Measurements from ENCODE around the gene MOB1B.
"Not testable (repeated sequence)": the region's sequence is repeated elsewhere in the genome, so short reads cannot be mapped to it uniquely, and the experiment has no call there.

MOB1B gene

DNA sequence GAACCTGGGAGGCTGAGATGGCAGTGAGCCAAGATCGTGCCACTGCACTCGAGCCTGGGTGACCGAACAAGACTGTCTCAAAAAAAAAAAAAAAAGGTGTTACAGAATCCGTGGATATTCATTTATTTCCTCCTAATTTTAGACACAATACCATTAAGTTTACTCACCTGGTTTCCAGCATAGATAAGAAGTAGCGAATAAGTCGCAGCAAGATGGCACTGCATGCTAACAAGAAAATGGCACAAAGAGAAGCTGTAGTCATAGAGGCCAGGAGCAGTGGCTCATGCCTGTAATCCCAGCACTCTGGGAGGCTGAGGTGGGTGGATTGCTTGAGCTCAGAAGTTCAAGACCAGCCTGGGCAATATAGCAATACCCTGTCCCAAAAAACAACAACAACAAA lies 17.0 kb upstream of the MOB1B start:
- no peak overlapping the region for H3K4me3 ChIP-seq (ENCODE audit: low read length in 2 of 2)
- no peaks in the 10 kb centered on the region for H3K36me3 ChIP-seq (ENCODE audit: control insufficient read depth in 2 of 2, insufficient read depth in 2 of 2, low read length in 2 of 2)
- H3K9me3 ChIP-seq (ENCODE audit: control insufficient read depth in 2 of 2, low read length in 2 of 2): no peaks in the 10 kb centered on the region
- no peak overlapping the region for H3K27ac ChIP-seq (ENCODE audit: low read length)
- no peaks in the 10 kb centered on the region for H3K4me1 ChIP-seq (ENCODE audit: control insufficient read depth, insufficient read depth, low read length)
- no peak overlapping the region for H3K9ac ChIP-seq (ENCODE audit: low read length in 2 of 2)
- no peaks in the 10 kb centered on the region for H3K27me3 ChIP-seq (ENCODE audit: control insufficient read depth in 1 of 2, insufficient read depth in 2 of 2, low read length in 2 of 2)

DNA sequence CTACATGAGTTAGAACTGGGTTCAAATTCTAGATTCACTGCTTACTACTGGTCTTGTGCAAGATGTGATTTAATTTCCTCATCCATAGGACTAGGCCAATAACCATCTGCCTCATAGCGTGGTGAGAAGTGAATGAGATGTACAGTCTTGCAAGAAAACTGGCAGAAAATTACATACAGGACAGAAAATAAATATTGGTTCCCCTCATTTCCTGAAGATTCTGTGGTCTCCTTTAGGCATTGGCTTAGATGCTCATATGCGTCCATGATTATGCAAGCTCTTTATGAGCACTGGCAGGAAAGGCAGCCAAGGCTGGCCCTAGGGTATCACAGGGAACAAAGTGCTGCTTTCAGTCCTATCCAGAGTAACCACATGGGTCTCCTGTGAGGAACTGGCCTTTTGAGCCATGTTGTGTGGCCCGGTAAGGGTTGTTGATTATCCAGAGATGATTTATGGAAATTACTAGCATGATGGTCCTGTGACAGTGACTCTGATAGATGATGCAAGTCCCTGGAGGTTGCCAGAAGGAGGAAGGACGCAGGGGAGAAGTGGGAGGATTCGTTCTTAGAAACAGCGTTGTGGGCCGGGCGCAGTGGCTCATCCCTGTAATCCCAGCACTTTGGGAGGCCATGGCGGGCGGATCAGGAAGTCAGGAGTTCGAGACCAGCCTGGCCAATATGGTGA lies 9.9 kb upstream of the MOB1B start:
- Histone ChIP-seq H3K9me3 (ENCODE audit: control insufficient read depth in 2 of 2, low read length in 2 of 2) (no peaks in the 10 kb centered on the region), H3K9ac (ENCODE audit: low read length in 2 of 2) (no peak overlapping the region), H3K36me3 (ENCODE audit: control insufficient read depth in 2 of 2, insufficient read depth in 2 of 2, low read length in 2 of 2) (no peaks in the 10 kb centered on the region), H3K27ac (ENCODE audit: low read length) (no peak overlapping the region), H3K27me3 (ENCODE audit: control insufficient read depth in 1 of 2, insufficient read depth in 2 of 2, low read length in 2 of 2) (no peaks in the 10 kb centered on the region), H3K4me3 (ENCODE audit: low read length in 2 of 2) (no peak overlapping the region), H3K4me1 (ENCODE audit: control insufficient read depth, insufficient read depth, low read length) (peaks cover 6% of the 10 kb centered on the region)

DNA sequence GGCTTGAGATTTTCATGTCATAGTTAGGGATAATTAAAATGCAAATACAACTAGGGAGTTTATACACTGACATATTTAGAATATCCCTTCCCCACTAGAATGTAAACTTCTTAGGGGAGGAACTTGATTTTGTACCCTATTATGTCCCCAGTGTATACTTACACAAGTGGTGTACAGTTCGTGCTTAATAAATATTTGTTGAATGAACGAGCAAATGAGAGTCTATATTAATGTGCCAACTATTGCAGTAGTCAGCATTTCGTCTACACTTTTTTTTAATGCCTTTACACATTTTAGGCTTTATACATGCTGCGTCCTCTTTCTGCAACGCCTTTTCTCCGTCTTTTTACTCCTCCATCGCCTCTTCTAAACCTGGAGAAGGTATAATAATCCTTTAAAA lies 8.4 kb upstream of the MOB1B start:
- no peak overlapping the region for H3K27ac ChIP-seq (ENCODE audit: low read length)
- no peak overlapping the region for H3K9ac ChIP-seq (ENCODE audit: low read length in 2 of 2)
- H3K36me3 ChIP-seq (ENCODE audit: control insufficient read depth in 2 of 2, insufficient read depth in 2 of 2, low read length in 2 of 2): no peaks in the 10 kb centered on the region
- H3K4me1 ChIP-seq (ENCODE audit: control insufficient read depth, insufficient read depth, low read length): peaks cover 6% of the 10 kb centered on the region
- no peaks in the 10 kb centered on the region for H3K27me3 ChIP-seq (ENCODE audit: control insufficient read depth in 1 of 2, insufficient read depth in 2 of 2, low read length in 2 of 2)
- H3K4me3 ChIP-seq (ENCODE audit: low read length in 2 of 2): no peak overlapping the region
- H3K9me3 ChIP-seq (ENCODE audit: control insufficient read depth in 2 of 2, low read length in 2 of 2): no peaks in the 10 kb centered on the region

DNA sequence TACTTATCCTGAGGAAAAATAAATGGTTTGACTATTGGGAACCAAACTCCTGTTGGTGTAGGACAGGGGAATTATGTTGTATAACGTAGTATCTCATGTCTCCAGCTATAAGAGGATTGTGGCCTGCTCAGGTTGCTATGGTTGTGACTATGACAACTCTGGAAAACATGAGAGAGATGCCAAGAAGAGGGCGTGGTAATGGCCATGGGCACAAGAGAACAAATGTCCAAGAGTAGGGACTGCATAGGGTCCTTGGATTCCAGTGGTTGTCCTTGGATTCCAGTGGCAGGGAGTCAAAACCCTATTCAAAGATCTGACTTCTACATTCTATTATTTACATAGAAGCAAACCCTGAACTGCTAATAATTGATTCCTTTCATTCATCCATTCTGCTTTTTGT lies 6.8 kb upstream of the MOB1B start:
- Histone ChIP-seq H3K4me3 (ENCODE audit: low read length in 2 of 2) (no peak overlapping the region), H3K36me3 (ENCODE audit: control insufficient read depth in 2 of 2, insufficient read depth in 2 of 2, low read length in 2 of 2) (no peaks in the 10 kb centered on the region), H3K27ac (ENCODE audit: low read length) (peak overlapping the region; percentile 76), H3K9ac (ENCODE audit: low read length in 2 of 2) (peak overlapping the region in 1 of 2 donors; percentile 14), H3K27me3 (ENCODE audit: control insufficient read depth in 1 of 2, insufficient read depth in 2 of 2, low read length in 2 of 2) (no peaks in the 10 kb centered on the region), H3K4me1 (ENCODE audit: control insufficient read depth, insufficient read depth, low read length) (peaks cover 6% of the 10 kb centered on the region), H3K9me3 (ENCODE audit: control insufficient read depth in 2 of 2, low read length in 2 of 2) (no peaks in the 10 kb centered on the region)

DNA sequence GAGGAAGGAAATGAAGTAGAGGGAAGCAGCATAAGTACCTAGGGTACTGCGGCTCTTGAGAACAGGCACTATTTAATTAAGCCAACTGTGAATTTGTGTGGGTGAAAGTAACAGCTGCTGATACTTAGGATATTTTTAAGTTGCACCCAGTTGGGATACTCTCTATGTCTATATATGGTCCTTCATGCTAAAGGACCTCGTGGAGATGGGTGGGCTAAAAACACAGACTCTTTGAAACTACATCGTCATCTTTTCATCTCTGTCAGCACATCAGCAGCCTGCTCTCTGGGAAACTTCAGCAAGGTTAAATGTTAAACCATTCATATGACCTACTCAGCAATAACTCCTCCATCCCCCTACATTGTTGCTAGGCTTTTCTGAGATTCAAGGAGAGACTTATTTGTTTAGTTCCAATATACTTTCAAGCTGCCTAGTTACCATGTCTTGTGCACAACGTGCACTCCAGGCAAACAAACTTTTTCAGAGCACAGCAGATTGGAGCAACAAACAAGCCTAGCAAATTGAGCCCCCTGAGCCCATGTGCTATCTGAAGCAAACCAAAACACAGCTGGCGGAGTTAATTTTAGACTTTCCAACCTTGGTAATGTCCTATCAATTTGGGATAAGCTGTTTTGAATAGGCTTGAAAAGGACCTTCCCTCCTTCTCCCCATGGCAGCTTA lies 6.2 kb upstream of the MOB1B start:
- H3K36me3 ChIP-seq (ENCODE audit: control insufficient read depth in 2 of 2, insufficient read depth in 2 of 2, low read length in 2 of 2): no peaks in the 10 kb centered on the region
- peak overlapping the region; percentile 76 for H3K27ac ChIP-seq (ENCODE audit: low read length)
- H3K27me3 ChIP-seq (ENCODE audit: control insufficient read depth in 1 of 2, insufficient read depth in 2 of 2, low read length in 2 of 2): no peaks in the 10 kb centered on the region
- peak overlapping the region in 1 of 2 donors; percentile 14 for H3K9ac ChIP-seq (ENCODE audit: low read length in 2 of 2)
- H3K4me3 ChIP-seq (ENCODE audit: low read length in 2 of 2): no peak overlapping the region
- no peaks in the 10 kb centered on the region for H3K9me3 ChIP-seq (ENCODE audit: control insufficient read depth in 2 of 2, low read length in 2 of 2)
- H3K4me1 ChIP-seq (ENCODE audit: control insufficient read depth, insufficient read depth, low read length): peaks cover 6% of the 10 kb centered on the region

DNA sequence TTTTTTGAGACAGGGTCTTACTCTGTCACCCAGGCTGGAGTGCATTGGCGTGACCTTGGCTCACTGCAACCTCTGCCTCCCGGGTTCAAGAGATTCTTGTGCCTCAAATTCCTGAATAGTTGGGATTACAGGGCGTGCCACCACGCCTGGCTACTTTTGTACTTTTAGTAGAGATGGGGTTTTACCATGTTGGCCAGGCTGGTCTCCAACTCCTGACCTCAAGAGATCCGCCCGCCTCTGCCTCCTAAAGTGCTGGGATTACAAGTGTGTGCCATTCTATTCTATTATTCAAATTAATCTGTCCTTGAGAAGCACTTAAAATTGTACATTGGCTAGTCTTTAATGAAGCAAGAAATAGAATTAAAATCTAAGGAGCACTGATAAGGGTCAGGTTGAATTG lies 3.6 kb upstream of the MOB1B start:
- H3K36me3 ChIP-seq (ENCODE audit: control insufficient read depth in 2 of 2, insufficient read depth in 2 of 2, low read length in 2 of 2); H3K4me3 ChIP-seq (ENCODE audit: low read length in 2 of 2); H3K27ac ChIP-seq (ENCODE audit: low read length); H3K27me3 ChIP-seq (ENCODE audit: control insufficient read depth in 1 of 2, insufficient read depth in 2 of 2, low read length in 2 of 2); H3K9me3 ChIP-seq (ENCODE audit: control insufficient read depth in 2 of 2, low read length in 2 of 2); H3K9ac ChIP-seq (ENCODE audit: low read length in 2 of 2): not testable (repeated sequence)
- peaks cover 11% of the 10 kb centered on the region for H3K4me1 ChIP-seq (ENCODE audit: control insufficient read depth, insufficient read depth, low read length)

DNA sequence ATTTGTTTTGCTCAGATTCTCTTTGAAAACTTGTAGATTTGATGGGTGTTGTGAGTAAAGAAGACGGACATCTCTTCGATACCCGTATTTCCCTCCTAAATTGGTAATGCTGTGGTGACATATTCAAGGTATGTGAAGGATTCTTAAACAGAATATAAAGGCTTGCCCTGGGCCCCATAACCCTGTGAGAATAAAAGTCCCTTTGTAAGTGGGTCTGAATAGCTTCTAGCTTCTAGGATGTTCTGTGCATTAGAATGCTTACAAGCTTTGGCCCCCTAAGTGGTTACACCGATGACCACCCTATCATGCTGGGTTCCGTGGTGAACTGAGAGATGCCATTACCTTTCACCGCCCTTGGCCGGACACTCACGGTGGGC lies 574 bp upstream of the MOB1B start:
- H3K9me3 ChIP-seq (ENCODE audit: control insufficient read depth in 2 of 2, low read length in 2 of 2): no peaks in the 10 kb centered on the region
- peaks cover 5% of the 10 kb centered on the region for H3K4me1 ChIP-seq (ENCODE audit: control insufficient read depth, insufficient read depth, low read length)
- no peaks in the 10 kb centered on the region for H3K27me3 ChIP-seq (ENCODE audit: control insufficient read depth in 1 of 2, insufficient read depth in 2 of 2, low read length in 2 of 2)
- H3K4me3 ChIP-seq (ENCODE audit: low read length in 2 of 2): peak overlapping the region; percentile 91 to 98
- H3K36me3 ChIP-seq (ENCODE audit: control insufficient read depth in 2 of 2, insufficient read depth in 2 of 2, low read length in 2 of 2): no peaks in the 10 kb centered on the region
- H3K27ac ChIP-seq (ENCODE audit: low read length): peak overlapping the region; percentile 86
- peak overlapping the region; percentile 86 to 91 for H3K9ac ChIP-seq (ENCODE audit: low read length in 2 of 2)

DNA sequence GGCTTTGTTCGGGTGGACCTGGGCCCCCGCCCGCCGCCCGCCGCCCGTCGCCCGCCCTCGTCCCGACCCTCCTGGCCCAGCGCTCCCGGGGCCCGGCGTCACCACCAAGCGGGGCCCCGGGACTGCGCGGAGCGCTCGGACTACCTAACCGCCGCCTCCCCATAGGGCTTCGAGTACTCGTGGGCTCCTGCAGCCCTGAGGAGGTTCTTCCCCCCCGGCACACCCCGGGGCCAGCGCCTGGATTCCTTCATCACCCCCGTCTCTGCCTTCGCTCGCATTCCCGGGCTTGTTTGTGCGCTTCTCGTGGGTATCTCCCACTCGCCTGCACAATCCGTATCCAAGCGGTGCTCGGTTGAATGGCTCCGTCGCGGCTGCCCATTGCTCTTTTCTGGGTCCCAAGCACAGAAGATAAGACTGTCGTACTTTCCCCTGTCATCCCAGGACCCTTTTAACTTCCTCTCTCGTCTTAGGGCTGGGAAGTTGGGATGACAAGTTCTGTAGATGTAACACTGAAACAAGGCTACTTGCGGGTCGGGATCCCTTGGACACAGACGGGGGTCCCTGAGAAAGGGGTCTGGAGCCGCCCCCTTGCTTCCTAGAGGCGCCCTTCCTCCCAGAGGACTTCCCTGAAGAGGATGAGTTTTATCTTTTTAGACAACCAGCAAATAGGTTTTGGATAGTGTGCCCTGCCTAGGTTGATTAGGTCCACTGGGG lies 565 bp downstream of the MOB1B start:
- H3K27ac ChIP-seq (ENCODE audit: low read length): peak overlapping the region; percentile 86
- H3K27me3 ChIP-seq (ENCODE audit: control insufficient read depth in 1 of 2, insufficient read depth in 2 of 2, low read length in 2 of 2): no peaks in the 10 kb centered on the region
- peaks cover 0 to 4% of the 10 kb centered on the region in 2 donors for H3K36me3 ChIP-seq (ENCODE audit: control insufficient read depth in 2 of 2, insufficient read depth in 2 of 2, low read length in 2 of 2)
- peaks cover 5% of the 10 kb centered on the region for H3K4me1 ChIP-seq (ENCODE audit: control insufficient read depth, insufficient read depth, low read length)
- H3K9me3 ChIP-seq (ENCODE audit: control insufficient read depth in 2 of 2, low read length in 2 of 2): no peaks in the 10 kb centered on the region
- peak overlapping the region; percentile 91 to 98 for H3K4me3 ChIP-seq (ENCODE audit: low read length in 2 of 2)
- H3K9ac ChIP-seq (ENCODE audit: low read length in 2 of 2): peak overlapping the region; percentile 76 to 86

DNA sequence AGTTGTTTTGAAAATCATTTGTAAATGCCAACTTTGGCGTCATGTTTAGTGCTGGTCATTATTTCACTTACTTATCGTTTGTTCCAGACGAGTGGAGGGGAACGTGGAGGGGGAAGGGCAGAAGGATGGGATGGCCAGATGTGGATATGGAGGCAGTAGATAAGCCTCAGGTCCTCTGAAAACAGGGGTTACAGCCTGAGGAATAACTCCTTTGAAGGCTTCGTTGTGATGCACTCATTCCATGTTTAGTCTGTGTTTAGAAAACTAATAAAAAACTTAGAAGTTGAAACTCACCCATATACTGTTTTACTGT lies 1.1 kb downstream of the MOB1B start:
- peaks cover 5% of the 10 kb centered on the region for H3K4me1 ChIP-seq (ENCODE audit: control insufficient read depth, insufficient read depth, low read length)
- H3K27me3 ChIP-seq (ENCODE audit: control insufficient read depth in 1 of 2, insufficient read depth in 2 of 2, low read length in 2 of 2): no peaks in the 10 kb centered on the region
- H3K27ac ChIP-seq (ENCODE audit: low read length): peak overlapping the region; percentile 86
- H3K4me3 ChIP-seq (ENCODE audit: low read length in 2 of 2): peak overlapping the region; percentile 91 to 98
- no peaks in the 10 kb centered on the region for H3K9me3 ChIP-seq (ENCODE audit: control insufficient read depth in 2 of 2, low read length in 2 of 2)
- peak overlapping the region; percentile 76 to 86 for H3K9ac ChIP-seq (ENCODE audit: low read length in 2 of 2)
- peaks cover 0 to 4% of the 10 kb centered on the region in 2 donors for H3K36me3 ChIP-seq (ENCODE audit: control insufficient read depth in 2 of 2, insufficient read depth in 2 of 2, low read length in 2 of 2)

DNA sequence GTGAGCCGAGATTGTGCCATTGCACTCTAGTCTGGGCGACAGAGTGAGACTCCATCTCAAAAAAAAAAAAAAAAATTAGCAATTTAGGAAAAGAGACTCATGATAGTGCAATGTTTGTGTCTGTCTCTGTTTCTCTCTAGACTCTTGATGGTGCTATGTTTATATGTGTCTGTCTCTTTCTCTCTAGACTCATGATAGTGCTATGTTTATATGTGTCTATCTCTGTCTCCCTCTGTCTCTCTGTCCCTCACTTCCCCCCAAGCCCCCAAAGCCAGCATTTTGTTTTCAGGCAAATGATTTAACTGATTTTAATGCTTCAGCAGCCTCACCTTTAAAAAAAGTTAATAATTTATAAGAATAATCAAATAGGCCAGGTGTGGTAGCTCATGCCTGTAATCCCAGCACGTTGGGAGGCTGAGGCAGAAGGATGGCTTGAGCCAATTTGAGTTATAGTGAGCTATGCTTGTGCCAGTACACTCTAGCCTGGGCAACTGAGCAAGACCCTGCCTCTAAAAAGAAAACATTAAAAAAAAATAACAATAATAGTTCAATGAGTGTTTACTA lies 6.9 kb downstream of the MOB1B start:
- no peaks in the 10 kb centered on the region for H3K4me1 ChIP-seq (ENCODE audit: control insufficient read depth, insufficient read depth, low read length)
- H3K27me3 ChIP-seq (ENCODE audit: control insufficient read depth in 1 of 2, insufficient read depth in 2 of 2, low read length in 2 of 2): no peaks in the 10 kb centered on the region
- H3K36me3 ChIP-seq (ENCODE audit: control insufficient read depth in 2 of 2, insufficient read depth in 2 of 2, low read length in 2 of 2): peaks cover 0 to 4% of the 10 kb centered on the region in 2 donors
- no peak overlapping the region for H3K9ac ChIP-seq (ENCODE audit: low read length in 2 of 2)
- no peak overlapping the region for H3K27ac ChIP-seq (ENCODE audit: low read length)
- H3K4me3 ChIP-seq (ENCODE audit: low read length in 2 of 2): no peak overlapping the region
- no peaks in the 10 kb centered on the region for H3K9me3 ChIP-seq (ENCODE audit: control insufficient read depth in 2 of 2, low read length in 2 of 2)

All from stomach smooth muscle (tissue), 2 donors.